Dedifferentiated amniotic fluid mesenchymal stem cell (primary cell): ENCODE results near the gene PTPN14.

Source experiments
- DNase-seq: peaks from one replicate; pipeline ENCODE4 v3.0.0-alpha.2; 2016; ENCODE audit errors: extremely low spot score

PTPN14 gene

GRCh38 chr1:214310777-214311690, 240.4 kb downstream of the PTPN14 start:
- no peak for DNase-seq

GRCh38 chr1:214310010-214310409, 241.4 kb downstream of the PTPN14 start:
- DNase-seq: no peak

GRCh38 chr1:214306269-214306668, 245.1 kb downstream of the PTPN14 start:
- no peak for DNase-seq

GRCh38 chr1:214305164-214305751, 246.1 kb downstream of the PTPN14 start:
- DNase-seq: no peak

GRCh38 chr1:214303141-214303930, 248.1 kb downstream of the PTPN14 start:
- DNase-seq: no peak

GRCh38 chr1:214301526-214301925, 249.9 kb downstream of the PTPN14 start:
- DNase-seq: no peak

GRCh38 chr1:214300149-214300780, 251.1 kb downstream of the PTPN14 start:
- no peak for DNase-seq
